Keratinocyte (primary cell): ENCODE results near the gene GTF2H4.

ENCODE experiments used
- EZH2 ChIP-seq: IDR thresholded peaks from one replicate; pipeline ENCODE4 v1.6.1; 2012; ENCODE audit warnings: inconsistent platforms, mild to moderate bottlenecking, low read length, moderate library complexity
- TF ChIP-seq, protein P1 (sequence below), 3 experiments: IDR thresholded peaks in 1 of 3; conservative IDR thresholded peaks in 1 of 3; optimal IDR thresholded peaks in 1 of 3; 2 replicates in 2 of 3; 3 replicates in 1 of 3; pipeline versions ENCODE3 to v1.5.1; 2011; ENCODE audit warnings: low read length in 3 of 3, mild to moderate bottlenecking in 3 of 3, moderate library complexity in 2 of 3, control low read depth in 1 of 3, inconsistent platforms in 1 of 3; ENCODE audit not compliant: insufficient read depth in 2 of 3; ENCODE audit errors: extremely low read depth in 1 of 3

DNA sequence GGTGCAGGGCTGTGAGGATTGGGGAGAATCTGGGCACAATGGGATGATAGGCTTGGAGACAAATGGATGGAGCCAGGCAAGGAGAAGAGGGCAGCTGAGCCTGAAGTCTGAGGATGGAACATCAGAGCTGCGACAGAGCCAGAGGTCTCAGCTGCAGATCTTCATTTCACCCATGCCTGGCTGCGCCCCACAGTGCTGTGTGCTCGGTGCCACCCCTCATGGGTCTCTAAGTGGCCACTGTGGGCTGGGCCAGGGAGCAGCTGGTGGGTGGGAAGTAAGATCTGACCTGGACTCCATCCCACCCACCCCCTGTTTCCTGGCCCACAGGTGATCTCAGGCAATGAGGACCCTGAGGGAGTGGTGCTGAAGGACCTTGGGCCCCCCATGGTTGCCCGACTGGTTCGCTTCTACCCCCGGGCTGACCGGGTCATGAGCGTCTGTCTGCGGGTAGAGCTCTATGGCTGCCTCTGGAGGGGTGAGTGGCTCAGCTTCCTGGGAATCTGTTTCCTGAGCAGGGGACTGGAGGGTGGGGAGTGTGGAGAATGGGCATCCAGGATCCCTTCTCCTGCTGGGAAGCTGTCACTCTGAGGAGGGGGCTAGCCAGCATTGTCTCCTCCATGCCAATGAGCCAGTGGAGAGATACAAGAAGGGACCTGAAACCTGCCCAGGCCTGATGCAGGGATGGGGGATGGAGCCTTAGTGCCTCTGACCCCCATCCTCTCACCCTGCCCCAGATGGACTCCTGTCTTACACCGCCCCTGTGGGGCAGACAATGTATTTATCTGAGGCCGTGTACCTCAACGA lies 17.2 kb upstream of the GTF2H4 start:
- TF ChIP-seq, protein P1, sequence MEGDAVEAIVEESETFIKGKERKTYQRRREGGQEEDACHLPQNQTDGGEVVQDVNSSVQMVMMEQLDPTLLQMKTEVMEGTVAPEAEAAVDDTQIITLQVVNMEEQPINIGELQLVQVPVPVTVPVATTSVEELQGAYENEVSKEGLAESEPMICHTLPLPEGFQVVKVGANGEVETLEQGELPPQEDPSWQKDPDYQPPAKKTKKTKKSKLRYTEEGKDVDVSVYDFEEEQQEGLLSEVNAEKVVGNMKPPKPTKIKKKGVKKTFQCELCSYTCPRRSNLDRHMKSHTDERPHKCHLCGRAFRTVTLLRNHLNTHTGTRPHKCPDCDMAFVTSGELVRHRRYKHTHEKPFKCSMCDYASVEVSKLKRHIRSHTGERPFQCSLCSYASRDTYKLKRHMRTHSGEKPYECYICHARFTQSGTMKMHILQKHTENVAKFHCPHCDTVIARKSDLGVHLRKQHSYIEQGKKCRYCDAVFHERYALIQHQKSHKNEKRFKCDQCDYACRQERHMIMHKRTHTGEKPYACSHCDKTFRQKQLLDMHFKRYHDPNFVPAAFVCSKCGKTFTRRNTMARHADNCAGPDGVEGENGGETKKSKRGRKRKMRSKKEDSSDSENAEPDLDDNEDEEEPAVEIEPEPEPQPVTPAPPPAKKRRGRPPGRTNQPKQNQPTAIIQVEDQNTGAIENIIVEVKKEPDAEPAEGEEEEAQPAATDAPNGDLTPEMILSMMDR (optimal IDR thresholded peaks at IDR 0.05 in 1 of 3, IDR thresholded peaks at IDR 0.05 in 1 of 3, conservative IDR thresholded peaks at IDR 0.05 in 1 of 3; ENCODE audit: extremely low read depth in 1 of 3, insufficient read depth in 2 of 3, low read length in 3 of 3), result no peak
- no peak for TF ChIP-seq EZH2
